Esophagus squamous epithelium (tissue), 4 donors: ENCODE measurements around the gene SRP19.

ENCODE experiments used
- POLR2A ChIP-seq, 4 donors: fragments of 450-650 bp; IDR thresholded peaks; one replicate each; pipeline ENCODE4 v1.6.1; 2017; ENCODE audit warnings: antibody characterized with exemption in 4 of 4, mild to moderate bottlenecking in 4 of 4, moderate library complexity in 3 of 4
- TF ChIP-seq, protein P1 (sequence below), 6 experiments: fragments of 450-650 bp in 4 of 6; fragments of 200-600 bp in 2 of 6; sonication (generic) in 2 of 6; IDR thresholded peaks; one replicate each; pipeline ENCODE4 v1.5.1; 2016 to 2019; ENCODE audit warnings: antibody characterized with exemption in 6 of 6, mild to moderate bottlenecking in 4 of 6, moderate library complexity in 4 of 6

DNA sequence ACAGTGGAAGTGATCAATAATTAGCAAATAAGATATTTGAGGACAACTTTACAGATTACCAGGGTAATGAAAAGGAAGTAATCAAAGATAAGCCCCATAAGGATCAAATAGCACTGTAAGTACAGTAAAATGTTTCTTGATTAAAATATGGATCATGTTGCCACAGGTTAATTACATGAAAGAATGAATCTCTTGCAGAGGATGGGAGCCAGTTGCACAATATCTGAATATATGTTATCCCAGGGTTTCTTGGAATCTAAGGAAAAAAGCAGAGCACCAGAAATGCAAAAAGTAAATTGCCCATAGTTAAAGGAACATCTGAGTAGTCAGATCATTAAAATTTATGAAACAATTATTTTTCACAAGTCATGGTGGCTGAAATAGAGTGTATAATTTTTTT, 13.8 kb upstream of the SRP19 start:
- TF ChIP-seq POLR2A (IDR thresholded peaks at IDR 0.05), result no peak
- TF ChIP-seq, protein P1, sequence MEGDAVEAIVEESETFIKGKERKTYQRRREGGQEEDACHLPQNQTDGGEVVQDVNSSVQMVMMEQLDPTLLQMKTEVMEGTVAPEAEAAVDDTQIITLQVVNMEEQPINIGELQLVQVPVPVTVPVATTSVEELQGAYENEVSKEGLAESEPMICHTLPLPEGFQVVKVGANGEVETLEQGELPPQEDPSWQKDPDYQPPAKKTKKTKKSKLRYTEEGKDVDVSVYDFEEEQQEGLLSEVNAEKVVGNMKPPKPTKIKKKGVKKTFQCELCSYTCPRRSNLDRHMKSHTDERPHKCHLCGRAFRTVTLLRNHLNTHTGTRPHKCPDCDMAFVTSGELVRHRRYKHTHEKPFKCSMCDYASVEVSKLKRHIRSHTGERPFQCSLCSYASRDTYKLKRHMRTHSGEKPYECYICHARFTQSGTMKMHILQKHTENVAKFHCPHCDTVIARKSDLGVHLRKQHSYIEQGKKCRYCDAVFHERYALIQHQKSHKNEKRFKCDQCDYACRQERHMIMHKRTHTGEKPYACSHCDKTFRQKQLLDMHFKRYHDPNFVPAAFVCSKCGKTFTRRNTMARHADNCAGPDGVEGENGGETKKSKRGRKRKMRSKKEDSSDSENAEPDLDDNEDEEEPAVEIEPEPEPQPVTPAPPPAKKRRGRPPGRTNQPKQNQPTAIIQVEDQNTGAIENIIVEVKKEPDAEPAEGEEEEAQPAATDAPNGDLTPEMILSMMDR (IDR thresholded peaks at IDR 0.05), result no peak
